ENCODE measurements around the gene ODC1.
"Not testable (repeated sequence)": the region's sequence is repeated elsewhere in the genome, so short reads cannot be mapped to it uniquely, and the experiment has no call there.

ODC1 gene

GRCh38 chr2:10447895-10448575, at the start of gene ODC1:
ODC1 (minus strand) TSS chr2:10448327; CDS start chr2:10445032, 3,295 bp downstream.
- peak; percentile 92 for DNase-seq

GRCh38 chr2:10497797-10498251, 49.7 kb upstream of the ODC1 start:
- DNase-seq, result no peak

DNA sequence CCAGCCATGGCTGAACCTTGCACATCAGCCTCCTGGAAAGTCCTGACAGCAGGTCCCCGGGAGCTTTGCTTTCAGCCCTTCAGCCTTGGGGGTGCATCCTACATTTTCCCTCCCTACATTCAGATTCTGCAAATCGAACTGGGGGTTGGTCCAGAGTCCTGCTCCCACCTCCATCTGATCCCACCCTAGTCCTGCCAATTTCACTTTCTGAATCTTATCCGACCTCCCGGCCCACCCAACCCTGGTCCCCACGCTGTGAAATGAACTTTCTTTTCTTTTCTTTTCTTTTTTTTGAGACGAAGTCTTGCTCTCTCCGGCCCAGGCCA, 47.8 kb upstream of the ODC1 start:
- no peak for DNase-seq

DNA sequence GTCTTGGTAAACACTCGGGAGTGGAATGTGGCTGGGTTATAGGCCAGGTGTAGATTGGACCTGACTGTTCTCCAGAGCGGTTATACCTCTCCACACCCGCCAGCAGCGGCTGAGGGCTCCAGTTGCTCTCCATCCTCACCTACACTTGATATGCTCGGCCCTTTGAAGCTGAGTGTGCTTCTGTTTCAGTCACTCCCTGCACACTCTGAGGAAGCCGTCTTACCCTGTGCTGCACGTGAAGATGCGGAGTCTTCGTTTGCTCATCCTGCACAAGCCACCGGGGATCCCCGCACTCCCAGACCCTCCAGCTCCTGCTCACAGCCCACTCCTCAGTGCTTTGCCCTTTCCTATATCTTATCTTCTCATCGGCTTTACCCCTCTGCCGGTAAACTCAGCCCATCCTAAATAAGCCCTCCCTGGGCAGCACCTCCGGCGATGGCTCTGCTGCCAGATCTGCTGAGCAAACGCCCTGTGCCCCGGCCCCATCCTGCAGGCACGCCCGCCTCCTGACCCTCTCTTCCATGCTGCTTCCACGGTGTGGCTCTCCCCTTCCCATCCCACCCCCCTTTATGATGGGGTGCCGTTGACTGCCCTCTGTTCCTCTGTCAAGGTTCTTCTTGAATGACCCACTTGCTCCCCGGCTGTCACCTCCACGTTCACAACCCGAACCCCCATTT, 47.3 kb upstream of the ODC1 start:
- peak; percentile 31 for DNase-seq

- no peak for DNase-seq
Observed at GRCh38 chr2:10494351-10495066, 46.4 kb upstream of the ODC1 start.

DNA sequence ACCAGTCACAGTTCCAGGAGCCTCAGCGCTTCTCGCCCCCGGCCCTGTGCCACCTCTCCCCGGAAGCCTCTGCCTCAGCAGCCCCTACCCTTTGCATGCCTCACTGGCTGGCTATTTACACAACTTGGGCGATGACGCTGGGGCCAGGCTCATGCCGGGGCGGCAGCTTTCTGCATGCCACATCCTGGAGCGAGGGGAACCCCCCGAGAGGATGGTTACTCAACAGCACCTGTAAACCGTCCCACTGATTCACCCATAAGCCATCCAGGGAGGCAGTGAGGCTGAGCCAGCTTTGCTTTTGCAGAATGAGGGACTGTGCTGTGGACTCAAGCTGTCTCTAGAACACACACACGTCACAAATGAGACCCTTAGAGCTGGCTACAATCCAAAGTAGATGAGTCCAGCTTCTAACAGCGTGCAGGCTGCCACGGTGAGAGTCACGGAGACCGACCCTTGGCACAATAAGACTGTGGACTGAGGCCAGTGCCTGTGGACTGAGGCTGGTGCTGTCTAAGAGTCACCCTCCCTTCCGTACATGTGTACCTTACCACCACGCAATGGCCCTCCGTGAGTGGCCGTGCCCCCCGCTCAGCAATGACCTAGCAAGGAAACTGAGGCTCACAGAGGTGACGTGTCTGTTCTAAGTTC, 45.6 kb upstream of the ODC1 start:
- DNase-seq, result peak; percentile 75

DNA sequence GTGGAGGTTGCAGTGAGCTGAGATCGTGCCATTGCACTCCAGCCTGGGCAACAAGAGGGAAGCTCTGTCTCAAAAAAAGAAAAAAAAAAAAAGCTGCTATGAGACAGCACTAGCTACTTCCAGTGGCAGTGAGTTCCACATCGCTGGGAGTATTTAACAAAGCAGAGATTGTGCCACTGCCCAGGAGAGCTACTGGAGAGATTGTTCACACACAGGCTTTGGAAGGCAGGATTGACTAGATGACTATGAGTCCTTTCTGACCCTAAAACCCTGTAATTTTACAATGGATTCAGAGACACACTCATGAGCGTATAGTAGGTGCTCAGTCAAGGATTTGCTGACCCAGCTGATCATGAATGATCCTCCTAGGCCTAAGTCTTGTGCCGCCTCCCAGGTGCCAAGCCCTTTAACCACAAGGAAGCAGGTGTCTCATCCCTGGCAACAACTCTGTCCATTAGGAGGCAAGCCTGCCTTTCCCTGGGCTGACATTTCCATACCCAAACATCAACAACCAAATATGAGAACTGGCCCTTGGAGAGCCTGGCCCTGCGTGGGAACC, 45.0 kb upstream of the ODC1 start:
- DNase-seq, result peak; percentile 75

DNA sequence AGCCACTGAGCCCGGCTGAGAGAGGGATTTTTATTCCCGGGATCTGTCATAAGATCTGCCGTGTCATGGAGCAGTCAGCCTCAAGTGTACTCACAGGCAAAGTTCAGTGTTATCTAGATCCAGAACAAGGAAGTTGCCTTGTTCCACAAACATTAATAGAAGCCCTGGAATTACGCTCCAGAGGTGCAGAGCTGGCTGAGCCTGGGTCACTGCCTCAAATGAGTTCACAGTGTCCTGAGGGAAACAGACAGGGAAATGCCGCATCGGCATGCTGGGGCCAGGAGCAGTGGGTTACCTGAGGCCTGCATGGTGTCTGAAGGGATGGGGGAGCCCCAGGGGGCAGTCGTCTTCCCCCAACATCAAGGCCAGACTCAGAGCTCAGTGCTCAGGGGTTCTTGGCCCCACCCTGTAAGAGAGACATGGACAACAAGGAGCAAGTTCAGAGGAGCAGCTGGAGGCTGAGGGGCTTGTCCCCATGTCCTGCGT, 42.7 kb upstream of the ODC1 start:
- no peak for DNase-seq

- DNase-seq, result no peak
Observed at GRCh38 chr2:10489842-10490555, 41.9 kb upstream of the ODC1 start.

DNA sequence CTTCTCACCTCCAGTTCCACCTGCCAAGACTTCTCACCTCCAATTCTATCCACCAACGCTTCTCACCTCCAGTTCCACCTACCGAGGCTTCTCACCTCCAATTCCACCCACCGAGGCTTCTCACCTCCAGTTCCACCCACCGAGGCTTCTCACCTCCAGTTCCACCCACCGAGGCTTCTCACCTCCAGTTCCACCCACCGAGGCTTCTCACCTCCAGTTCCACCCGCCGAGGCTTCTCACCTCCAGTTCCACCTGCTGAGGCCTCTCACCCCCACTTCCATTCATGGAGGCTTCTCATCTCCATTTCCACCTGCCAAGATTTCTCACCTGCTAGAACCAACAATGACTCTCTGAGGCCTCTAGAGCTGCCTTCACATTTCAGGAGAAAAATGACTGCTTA, 40.0 kb upstream of the ODC1 start:
- not testable (repeated sequence) for DNase-seq

DNA sequence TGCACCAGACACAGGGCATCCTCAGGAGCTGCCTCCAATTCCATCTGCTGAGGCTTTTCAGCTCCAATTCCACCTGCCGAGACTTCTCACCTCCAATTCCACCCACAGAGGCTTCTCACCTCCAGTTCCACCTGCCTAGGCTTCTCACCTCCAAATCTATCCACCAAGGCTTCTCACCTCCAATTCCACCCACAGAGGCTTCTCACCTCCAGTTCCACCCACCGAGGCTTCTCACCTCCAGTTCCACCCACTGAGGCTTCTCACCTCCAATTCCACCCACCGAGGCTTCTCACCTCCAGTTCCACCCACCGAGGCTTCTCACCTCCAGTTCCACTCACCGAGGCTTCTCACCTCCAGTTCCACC, 39.6 kb upstream of the ODC1 start:
- DNase-seq, result not testable (repeated sequence)

- peak; percentile 41 for DNase-seq
Observed at GRCh38 chr2:10487081-10487740, 39.1 kb upstream of the ODC1 start.

- DNase-seq, result no peak
Observed at GRCh38 chr2:10486601-10487079, 38.5 kb upstream of the ODC1 start.

DNA sequence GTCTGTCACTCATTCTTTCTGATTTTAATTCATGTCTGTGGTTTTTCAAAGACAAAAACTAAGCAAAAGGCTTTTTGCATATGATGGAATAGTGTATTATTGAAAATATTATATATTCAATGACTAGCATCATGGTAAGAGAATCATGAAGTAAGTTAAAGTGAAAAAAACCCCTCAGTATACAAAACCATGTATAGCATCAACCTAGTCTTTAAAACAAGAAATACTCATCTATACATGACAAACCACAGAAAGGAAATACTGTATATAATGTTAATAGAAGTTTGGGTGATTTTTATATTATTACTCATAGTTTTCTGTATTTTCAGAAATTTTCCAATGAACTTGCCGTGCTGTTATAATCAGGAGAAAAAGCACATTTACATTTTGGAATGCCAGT, 38.0 kb upstream of the ODC1 start:
- DNase-seq, result no peak

DNA sequence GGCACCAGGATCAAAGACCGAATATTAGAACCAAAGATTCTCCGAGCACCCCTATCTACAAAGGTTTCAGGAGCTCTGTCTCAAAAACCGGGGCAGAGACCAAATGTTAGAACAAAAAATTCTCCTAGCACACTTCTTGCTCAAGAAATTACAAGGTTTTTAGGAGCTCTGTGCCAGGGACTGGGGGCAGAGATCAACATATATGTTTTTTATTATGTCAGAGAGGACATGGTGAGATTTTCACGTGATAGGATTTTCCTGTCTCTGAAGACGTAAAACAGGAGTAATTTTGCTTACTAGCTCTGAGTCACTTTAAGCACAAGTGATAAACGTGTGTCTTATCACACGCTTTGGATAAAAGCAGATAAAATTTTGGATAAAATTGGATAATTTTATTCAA, 34.8 kb upstream of the ODC1 start:
- DNase-seq, result no peak

DNA sequence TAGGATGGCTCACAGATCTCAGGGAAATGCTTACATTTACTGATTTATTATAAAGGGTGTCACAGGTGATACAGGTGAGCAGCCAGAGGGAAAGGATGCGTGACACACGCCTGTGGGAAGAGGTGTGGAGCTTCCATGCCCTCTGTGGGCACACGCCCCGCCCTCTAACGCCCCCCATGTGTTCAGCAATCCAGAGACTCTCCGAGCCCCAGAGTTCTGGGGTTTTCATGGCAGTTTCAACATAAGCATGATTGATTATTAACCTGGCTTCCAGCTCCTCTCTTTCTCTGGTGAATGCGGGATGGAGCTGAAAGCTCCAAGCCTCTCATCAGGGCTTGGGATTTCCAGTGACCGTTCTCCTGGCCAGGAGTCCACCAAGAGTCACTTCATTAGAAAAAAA, 34.3 kb upstream of the ODC1 start:
- DNase-seq, result no peak

- no peak for DNase-seq
Observed at GRCh38 chr2:10481666-10482157, 33.6 kb upstream of the ODC1 start.

DNA sequence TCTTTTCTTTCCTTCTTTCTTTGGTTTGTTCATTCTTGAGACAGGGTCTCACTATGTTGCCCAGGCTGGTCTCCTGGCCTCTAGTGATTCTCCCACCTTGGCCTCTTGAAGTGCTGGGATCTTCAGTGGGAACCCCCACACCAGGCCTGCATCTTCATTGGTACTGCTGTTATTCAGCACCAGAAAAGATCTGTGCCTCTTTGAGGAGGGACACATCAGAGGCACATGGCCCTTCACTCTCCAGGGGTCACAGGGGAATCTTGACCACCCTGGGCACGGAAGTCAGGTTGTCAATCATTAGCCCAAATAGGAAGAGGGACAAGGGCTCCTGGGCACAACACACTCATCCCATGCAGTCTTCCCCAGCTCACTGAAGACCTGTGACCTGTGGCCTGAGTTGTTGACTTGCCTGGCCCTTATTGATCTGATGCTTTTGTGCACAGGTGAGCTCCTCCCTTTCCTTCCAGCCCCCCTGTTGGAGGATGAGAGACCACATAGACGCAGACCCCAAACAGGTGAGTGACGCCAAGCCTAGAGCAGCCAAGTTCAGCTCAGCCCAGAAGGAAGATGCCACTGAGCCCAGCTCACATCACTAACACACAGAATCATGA, 33.0 kb upstream of the ODC1 start:
- DNase-seq, result no peak

GRCh38 chr2:10480359-10480949, 32.3 kb upstream of the ODC1 start:
- no peak for DNase-seq

DNA sequence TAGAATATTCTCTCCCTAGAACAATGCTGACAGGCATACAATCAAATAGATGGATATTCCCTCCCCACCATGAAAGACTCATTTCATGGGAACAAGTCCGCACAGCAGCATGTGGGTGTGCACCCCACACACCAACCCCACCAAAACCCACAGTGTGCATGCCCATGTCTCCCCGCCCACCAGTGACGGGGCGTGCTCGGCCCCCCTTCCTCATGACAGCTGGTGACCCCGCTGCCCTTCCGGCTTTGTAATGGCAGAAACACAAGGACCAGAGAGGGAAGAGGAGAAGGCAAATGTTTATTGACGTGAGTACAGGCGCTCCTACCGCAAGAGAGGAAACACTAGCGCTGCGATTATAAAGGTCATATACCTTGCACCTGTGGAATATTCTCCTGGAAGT, 30.8 kb upstream of the ODC1 start:
- peak; percentile 13 for DNase-seq

- DNase-seq, result no peak
Observed at GRCh38 chr2:10478298-10478625, 30.1 kb upstream of the ODC1 start.
